ENCODE data around the gene ARMC2. TPM values are rescaled to one million over a fixed set of nuclear protein-coding genes. Genes with fewer than 3 reads are reported as not detected.

ARMC2 gene
- total RNA-seq, 1 experiment from 2014 or later, result 12.6 TPM

GRCh38 chr6:108841377-108841855 lies 6.8 kb upstream of the ARMC2 start:
- Histone ChIP-seq H3K27me3 (replicated peaks; ENCODE audit: insufficient read depth, low read depth, low read length, poor library complexity) (no peaks in the 10 kb centered on the region), H3K9me3 (ENCODE audit: low read depth, low read length, poor library complexity, severe bottlenecking) (no peaks in the 10 kb centered on the region), H3K27ac (ENCODE audit: low read depth, low read length, poor library complexity, severe bottlenecking) (no peak overlapping the region), H3K36me3 (ENCODE audit: insufficient read depth, low read length, poor library complexity, severe bottlenecking) (no peaks in the 10 kb centered on the region), H3K4me3 (ENCODE audit: low read depth, low read length, poor library complexity, severe bottlenecking) (no peak overlapping the region), H3K4me1 (ENCODE audit: insufficient read depth, low read length, poor library complexity, severe bottlenecking) (no peaks in the 10 kb centered on the region)
- no TSS peak for BruUV-seq (replicated peaks)
- TF ChIP-seq EZH2 (IDR thresholded peaks at IDR 0.05; ENCODE audit: borderline replicate concordance, low read depth, low read length, poor library complexity, severe bottlenecking) (no peak), CTCF (conservative IDR thresholded peaks at IDR 0.05; ENCODE audit: low read depth, low read length) (no peak)
- ChIA-PET POLR2A (ENCODE audit: low non-redundant PET) (no interaction called here), CTCF (no interaction called here)
- intact Hi-C loops (cut with micrococcal nuclease; ENCODE audit: unreplicated experiment), result no loop called here
- no peak for DNase-seq (ENCODE audit: low spot score)

DNA sequence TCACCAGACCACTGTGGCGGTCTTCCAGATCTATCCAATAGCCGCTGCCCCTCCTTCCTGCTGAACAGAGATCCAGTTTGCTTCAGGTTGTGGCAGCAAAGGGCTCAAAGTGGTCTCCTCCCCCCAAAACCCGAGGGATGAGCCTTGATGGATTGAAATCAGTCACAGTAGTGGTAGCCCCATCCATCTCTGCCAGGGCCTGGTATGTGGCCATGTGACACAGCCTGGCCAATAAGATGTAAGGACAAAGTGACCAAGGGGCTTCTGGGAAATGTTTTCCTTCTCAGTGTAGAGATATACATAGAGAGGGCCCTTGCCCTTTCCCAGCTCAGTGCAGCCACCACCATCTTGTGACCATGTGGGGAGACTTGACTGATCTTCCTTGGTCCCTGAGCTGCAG lies 4.1 kb upstream of the ARMC2 start:
- Histone ChIP-seq H3K4me3 (ENCODE audit: low read depth, low read length, poor library complexity, severe bottlenecking) (no peak overlapping the region), H3K36me3 (ENCODE audit: insufficient read depth, low read length, poor library complexity, severe bottlenecking) (no peaks in the 10 kb centered on the region), H3K27ac (ENCODE audit: low read depth, low read length, poor library complexity, severe bottlenecking) (no peak overlapping the region), H3K27me3 (replicated peaks; ENCODE audit: insufficient read depth, low read depth, low read length, poor library complexity) (no peaks in the 10 kb centered on the region), H3K9me3 (ENCODE audit: low read depth, low read length, poor library complexity, severe bottlenecking) (no peaks in the 10 kb centered on the region), H3K4me1 (ENCODE audit: insufficient read depth, low read length, poor library complexity, severe bottlenecking) (peaks cover 10% of the 10 kb centered on the region)
- CTCF ChIA-PET, result no interaction called here
- POLR2A ChIA-PET (ENCODE audit: low non-redundant PET), result no interaction called here
- TF ChIP-seq CTCF (conservative IDR thresholded peaks at IDR 0.05; ENCODE audit: low read depth, low read length) (no peak), EZH2 (IDR thresholded peaks at IDR 0.05; ENCODE audit: borderline replicate concordance, low read depth, low read length, poor library complexity, severe bottlenecking) (no peak)
- DNase-seq (ENCODE audit: low spot score), result no peak
- intact Hi-C loops (cut with micrococcal nuclease; ENCODE audit: unreplicated experiment), result no loop called here
- no TSS peak for BruUV-seq (replicated peaks)

GRCh38 chr6:108845145-108845544 lies 3.1 kb upstream of the ARMC2 start:
- Histone ChIP-seq H3K4me1 (ENCODE audit: insufficient read depth, low read length, poor library complexity, severe bottlenecking) (peaks cover 12% of the 10 kb centered on the region), H3K36me3 (ENCODE audit: insufficient read depth, low read length, poor library complexity, severe bottlenecking) (no peaks in the 10 kb centered on the region), H3K27me3 (replicated peaks; ENCODE audit: insufficient read depth, low read depth, low read length, poor library complexity) (no peaks in the 10 kb centered on the region), H3K27ac (ENCODE audit: low read depth, low read length, poor library complexity, severe bottlenecking) (no peak overlapping the region), H3K4me3 (ENCODE audit: low read depth, low read length, poor library complexity, severe bottlenecking) (no peak overlapping the region), H3K9me3 (ENCODE audit: low read depth, low read length, poor library complexity, severe bottlenecking) (no peaks in the 10 kb centered on the region)
- no peak for DNase-seq (ENCODE audit: low spot score)
- CTCF ChIA-PET, result interaction anchor here (0.6 to 1.1 kb wide), 2 partner anchors 48 to 549 kb away, joined by 3 to 5 read pairs; no protein-coding TSS in a partner anchor
- POLR2A ChIA-PET (ENCODE audit: low non-redundant PET), result no interaction called here
- no TSS peak for BruUV-seq (replicated peaks)
- TF ChIP-seq CTCF (conservative IDR thresholded peaks at IDR 0.05; ENCODE audit: low read depth, low read length) (no peak), EZH2 (IDR thresholded peaks at IDR 0.05; ENCODE audit: borderline replicate concordance, low read depth, low read length, poor library complexity, severe bottlenecking) (no peak)
- intact Hi-C loops (cut with micrococcal nuclease; ENCODE audit: unreplicated experiment), result no loop called here
